Astrocyte (in vitro differentiated cells and primary cell): Measurements from ENCODE around the gene ENO2. TPM values are rescaled to one million over a fixed set of nuclear protein-coding genes. Genes with fewer than 3 reads are reported as not detected.

Experiments
- DNase-seq: peaks from one replicate; pipeline ENCODE4 v3.0.0-alpha.2; 2010; ENCODE audit warnings: low read depth
- FAIRE-seq: peaks from 2 replicates; lab custom pipeline; 2011; peaks lifted over from hg19 to GRCh38; lab: Jason Lieb, UNC
- H2AFZ ChIP-seq: 2 replicates; pipeline ENCODE4 v1.6.0; 2012; ENCODE audit warnings: low read depth, low read length, inconsistent platforms
- H3K27ac ChIP-seq: 2 replicates; pipeline ENCODE4 v1.5.1; 2011; ENCODE audit warnings: low read depth, low read length, inconsistent platforms
- H3K27me3 ChIP-seq: 2 replicates; pipeline ENCODE4 v1.6.0; 2011; ENCODE audit warnings: low read length, inconsistent platforms; ENCODE audit not compliant: insufficient read depth
- H3K36me3 ChIP-seq: 2 replicates; pipeline ENCODE4 v1.5.1; 2011; ENCODE audit warnings: low read length, inconsistent platforms; ENCODE audit not compliant: insufficient read depth
- H3K4me1 ChIP-seq: 2 replicates; pipeline ENCODE4 v1.5.1; 2011; ENCODE audit warnings: low read length, inconsistent platforms; ENCODE audit not compliant: insufficient read depth
- H3K4me2 ChIP-seq: 2 replicates; pipeline ENCODE4 v1.6.0; 2012; ENCODE audit warnings: low read length, inconsistent platforms
- H3K4me3 ChIP-seq: 2 replicates; pipeline ENCODE4 v1.5.1; 2011; ENCODE audit warnings: low read depth, mild to moderate bottlenecking, low read length, inconsistent platforms; ENCODE audit not compliant: insufficient read depth
- H3K79me2 ChIP-seq: 2 replicates; pipeline ENCODE4 v1.6.0; 2012; ENCODE audit warnings: mild to moderate bottlenecking, low read length, inconsistent platforms; ENCODE audit not compliant: insufficient read depth
- H3K9ac ChIP-seq: 2 replicates; pipeline ENCODE4 v1.6.0; 2012; ENCODE audit warnings: mild to moderate bottlenecking, low read length, inconsistent platforms
- H3K9me3 ChIP-seq: 2 replicates; pipeline ENCODE4 v1.5.1; 2012; ENCODE audit warnings: low read depth, mild to moderate bottlenecking, low read length, inconsistent platforms; ENCODE audit not compliant: insufficient read depth
- H4K20me1 ChIP-seq: 2 replicates; pipeline ENCODE4 v1.6.0; 2012; ENCODE audit warnings: low read length, inconsistent platforms; ENCODE audit not compliant: insufficient read depth
- H3K27ac Mint-ChIP-seq: one replicate; pipeline ENCODE4 v1.8.0; 2021; ENCODE audit warnings: mild to moderate bottlenecking, mixed read lengths; ENCODE audit not compliant: unreplicated experiment
- H3K27me3 Mint-ChIP-seq: one replicate; pipeline ENCODE4 v1.8.0; 2021; ENCODE audit warnings: low read depth, mixed read lengths; ENCODE audit not compliant: unreplicated experiment
- H3K36me3 Mint-ChIP-seq: one replicate; pipeline ENCODE4 v1.8.0; 2021; ENCODE audit warnings: low read depth, mixed read lengths; ENCODE audit not compliant: unreplicated experiment
- H3K4me1 Mint-ChIP-seq: one replicate; pipeline ENCODE4 v1.8.0; 2021; ENCODE audit warnings: low read depth, mixed read lengths; ENCODE audit not compliant: unreplicated experiment
- H3K4me3 Mint-ChIP-seq: one replicate; pipeline ENCODE4 v1.8.0; 2021; ENCODE audit warnings: mild to moderate bottlenecking, moderate library complexity, mixed read lengths; ENCODE audit not compliant: unreplicated experiment
- H3K9me3 Mint-ChIP-seq: one replicate; pipeline ENCODE4 v1.8.0; 2021; ENCODE audit warnings: mild to moderate bottlenecking, mixed read lengths; ENCODE audit not compliant: unreplicated experiment
- CTCF ChIP-seq: IDR thresholded peaks from 2 replicates; pipeline ENCODE4 v1.5.1; 2011; ENCODE audit warnings: low read depth, mild to moderate bottlenecking, inconsistent platforms, low read length, moderate library complexity; ENCODE audit not compliant: insufficient read depth
- EZH2 ChIP-seq: IDR thresholded peaks from 2 replicates; pipeline ENCODE4 v1.6.1; 2012; ENCODE audit warnings: mild to moderate bottlenecking, low read length, inconsistent platforms; ENCODE audit not compliant: insufficient read depth
- total RNA-seq: library from RNA; stranded (reverse); gene quantifications from 2 replicates; pipeline ENCODE4 v1.2.1, GENCODE V29; 2021

ENO2 gene
- total RNA-seq, 1 donor from 2014 or later = 46.4 TPM

GRCh38 chr12:6871052-6871957 lies 43.1 kb upstream of the ENO2 start:
- Mint-ChIP-seq H3K36me3 (peaks cover 21% of the 10 kb centered on the region), H3K4me3 (peak overlapping the region; percentile 90), H3K4me1 (peaks cover 23% of the 10 kb centered on the region), H3K27me3 (no peaks in the 10 kb centered on the region), H3K27ac (peak overlapping the region; percentile 69), H3K9me3 (no peaks in the 10 kb centered on the region)
- FAIRE-seq (no peak), DNase-seq (no peak)
- Histone ChIP-seq H3K9ac (peak overlapping the region; percentile 88), H3K4me3 (peak overlapping the region; percentile 70), H3K4me2 (peak overlapping the region; percentile 97), H3K9me3 (no peaks in the 10 kb centered on the region), H3K36me3 (peaks cover 21% of the 10 kb centered on the region), H2AFZ (no peak overlapping the region), H4K20me1 (peaks cover 49% of the 10 kb centered on the region), H3K27ac (no peak overlapping the region), H3K4me1 (peaks cover 37% of the 10 kb centered on the region), H3K27me3 (no peaks in the 10 kb centered on the region), H3K79me2 (peaks cover 59% of the 10 kb centered on the region)
- no peak for TF ChIP-seq EZH2
- no peak for TF ChIP-seq CTCF

GRCh38 chr12:6872073-6873048 lies 42.0 kb upstream of the ENO2 start:
- no peaks in the 10 kb centered on the region for H3K27me3 ChIP-seq
- Mint-ChIP-seq H3K4me1 (peaks cover 23% of the 10 kb centered on the region), H3K36me3 (peaks cover 24% of the 10 kb centered on the region), H3K9me3 (no peaks in the 10 kb centered on the region), H3K27ac (peak overlapping the region; percentile 77), H3K27me3 (no peaks in the 10 kb centered on the region), H3K4me3 (peak overlapping the region; percentile 90)
- peaks cover 59% of the 10 kb centered on the region for H3K79me2 ChIP-seq
- no peaks in the 10 kb centered on the region for H3K9me3 ChIP-seq
- no peak for FAIRE-seq
- peak overlapping the region; percentile 70 for H3K4me3 ChIP-seq
- peak overlapping the region; percentile 50 for H3K27ac ChIP-seq
- peaks cover 49% of the 10 kb centered on the region for H4K20me1 ChIP-seq
- peak overlapping the region; percentile 97 for H3K4me2 ChIP-seq
- DNase-seq = no peak
- peaks cover 21% of the 10 kb centered on the region for H3K36me3 ChIP-seq
- H2AFZ ChIP-seq = peak overlapping the region; percentile 62
- TF ChIP-seq CTCF (peak; percentile 72), EZH2 (no peak)
- H3K4me1 ChIP-seq = peaks cover 30% of the 10 kb centered on the region
- H3K9ac ChIP-seq = peak overlapping the region; percentile 88
